Panc1 (cell line): Measurements from ENCODE around the gene IBA57. TPM values are rescaled to one million over a fixed set of nuclear protein-coding genes. Genes with fewer than 3 reads are reported as not detected.

Experiments
- ATAC-seq: fragments of 200-7000 bp; cut with Tn5 transposase; 2 replicates; pipeline ENCODE4 v1.9.1; 2020; ENCODE audit warnings: mild to moderate bottlenecking, moderate library complexity
- BruUV-seq: library from RNA; stranded (reverse); fragments of 400-500 nt; replicated peaks from 2 replicates; lab custom pipeline; 2021; lab: Mats Ljungman, UMichigan
- CTCF ChIA-PET: fragments of 300-600 bp; sonication (Branson Sonifier 250); formaldehyde crosslinking; loops from one replicate; lab custom pipeline; 2022; ENCODE audit warnings: antibody characterized with exemption; lab: Charles Lee
- POLR2A ChIA-PET: fragments of 300-600 bp; sonication (Branson Sonifier 250); formaldehyde crosslinking; loops from one replicate; lab custom pipeline; 2022; ENCODE audit warnings: antibody characterized with exemption; lab: Charles Lee
- DNase-seq: peaks from one replicate; pipeline ENCODE4 v3.0.0-alpha.2; 2010; ENCODE audit warnings: low read depth, low spot score
- H3K27ac ChIP-seq: 2 replicates; pipeline ENCODE4 v1.5.1; 2011; ENCODE audit warnings: mild to moderate bottlenecking, low read length, inconsistent platforms
- H3K27me3 ChIP-seq: fragments of 200-500 bp; sonication (Bioruptor generic); 2 replicates; pipeline ENCODE4 v1.6.0; 2014; ENCODE audit warnings: low read length, inconsistent platforms; ENCODE audit not compliant: control insufficient read depth, insufficient read depth
- H3K36me3 ChIP-seq: fragments of 200-500 bp; sonication (Bioruptor generic); 2 replicates; pipeline ENCODE4 v1.5.1; 2014; ENCODE audit warnings: inconsistent platforms, mild to moderate bottlenecking, low read length, moderate library complexity; ENCODE audit not compliant: control insufficient read depth, insufficient read depth
- H3K4me1 ChIP-seq: 2 replicates; pipeline ENCODE4 v1.5.1; 2011; ENCODE audit warnings: inconsistent platforms, mild to moderate bottlenecking, low read length, moderate library complexity; ENCODE audit not compliant: control insufficient read depth, insufficient read depth
- H3K4me3 ChIP-seq, 2 experiments: 2 replicates each; pipeline ENCODE4 v1.5.1; 2011 to 2012; ENCODE audit warnings: low read depth in 2 of 2, low read length in 2 of 2, mild to moderate bottlenecking in 2 of 2, inconsistent platforms in 1 of 2, moderate library complexity in 1 of 2
- H3K9me3 ChIP-seq: fragments of 200-500 bp; sonication (Bioruptor generic); 2 replicates; pipeline ENCODE4 v1.5.1; 2014; ENCODE audit warnings: low read depth, mild to moderate bottlenecking, inconsistent platforms, low read length, moderate library complexity; ENCODE audit not compliant: control insufficient read depth, insufficient read depth
- POLR2AphosphoS5 ChIP-seq: IDR thresholded peaks from 2 replicates; pipeline ENCODE4 v1.6.1; 2012; ENCODE audit warnings: mild to moderate bottlenecking, low read depth, low read length, moderate library complexity
- SIN3A ChIP-seq: IDR thresholded peaks from 2 replicates; pipeline ENCODE4 v1.6.1; 2012; ENCODE audit warnings: low read depth, mild to moderate bottlenecking, low read length, moderate library complexity, borderline replicate concordance; ENCODE audit not compliant: insufficient read depth
- TCF7L2 ChIP-seq: IDR thresholded peaks from 2 replicates; pipeline ENCODE4 v1.6.1; 2011; ENCODE audit warnings: mild to moderate bottlenecking, low read depth, low read length, inconsistent platforms
- in situ Hi-C: cut with HindIII; loops from 2 replicates; pipeline ENCODE4 v1.10.0; 2016; ENCODE audit warnings: low sequenced_read_pairs, low pct_unique_long_range_greater_than_20kb
- intact Hi-C: fragments of 100-400 bp; cut with micrococcal nuclease; formaldehyde crosslinking; loops from one replicate; pipeline ENCODE4 v1.10.0; 2022; ENCODE audit not compliant: unreplicated experiment
- total RNA-seq: library from RNA; stranded (reverse); gene quantifications from one replicate; pipeline ENCODE4 v1.2.1, GENCODE V29; 2021; ENCODE audit not compliant: unreplicated experiment
- TF ChIP-seq, protein P1 (sequence below), 2 experiments: IDR thresholded peaks; 2 replicates each; pipeline ENCODE4 v1.6.1; 2011 to 2012; ENCODE audit warnings: low read depth in 2 of 2, control low read depth in 1 of 2, low read length in 1 of 2, mild to moderate bottlenecking in 1 of 2, moderate library complexity in 1 of 2; ENCODE audit not compliant: insufficient read depth in 1 of 2
- TF ChIP-seq, protein P2 (sequence below): fragments of 450-650 bp; IDR thresholded peaks from 2 replicates; pipeline ENCODE4 v1.5.1; 2017; ENCODE audit warnings: mild to moderate bottlenecking

IBA57 gene
- total RNA-seq, 1 experiment from 2014 or later: 11.3 TPM

DNA sequence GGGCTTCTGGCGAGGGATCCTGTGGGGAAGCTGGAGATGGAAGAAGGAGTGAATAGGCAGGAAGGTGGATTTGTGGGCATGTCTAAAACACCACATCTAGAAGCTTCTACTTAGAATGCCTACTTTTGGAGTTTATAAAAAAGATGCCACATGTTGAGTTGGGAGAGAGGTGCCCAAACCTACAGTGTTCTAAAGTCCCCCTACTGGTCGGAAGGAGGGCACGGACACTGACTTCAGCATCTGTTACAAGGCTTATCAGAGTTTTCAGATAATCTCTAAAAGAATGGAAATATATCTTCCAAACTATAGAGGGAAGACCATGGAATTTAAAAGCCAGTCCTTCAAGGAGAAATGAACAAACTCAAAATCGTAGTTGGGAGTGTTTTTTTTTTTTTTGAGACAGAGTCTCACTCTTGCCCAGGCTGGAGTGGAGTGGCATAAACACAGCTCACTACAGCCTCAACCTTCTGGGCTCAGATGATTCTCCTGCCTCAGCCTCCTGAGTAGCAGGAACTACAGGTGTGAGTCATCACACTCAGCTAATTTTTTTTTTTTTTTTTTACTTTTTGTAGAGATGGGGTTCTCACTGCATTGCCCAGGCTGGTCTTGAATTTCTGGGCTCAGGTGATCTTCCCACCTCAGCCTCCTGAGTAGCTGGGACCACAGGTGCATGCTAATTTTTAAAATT, 14.8 kb downstream of the IBA57 start:
- ChIA-PET POLR2A (no interaction called here), CTCF (no interaction called here)
- H3K36me3 ChIP-seq: no peaks in the 10 kb centered on the region
- H3K9me3 ChIP-seq: no peaks in the 10 kb centered on the region
- intact Hi-C loops (no loop called here), in situ Hi-C loops (no loop called here)
- DNase-seq: no peak
- TF ChIP-seq, protein P1, sequence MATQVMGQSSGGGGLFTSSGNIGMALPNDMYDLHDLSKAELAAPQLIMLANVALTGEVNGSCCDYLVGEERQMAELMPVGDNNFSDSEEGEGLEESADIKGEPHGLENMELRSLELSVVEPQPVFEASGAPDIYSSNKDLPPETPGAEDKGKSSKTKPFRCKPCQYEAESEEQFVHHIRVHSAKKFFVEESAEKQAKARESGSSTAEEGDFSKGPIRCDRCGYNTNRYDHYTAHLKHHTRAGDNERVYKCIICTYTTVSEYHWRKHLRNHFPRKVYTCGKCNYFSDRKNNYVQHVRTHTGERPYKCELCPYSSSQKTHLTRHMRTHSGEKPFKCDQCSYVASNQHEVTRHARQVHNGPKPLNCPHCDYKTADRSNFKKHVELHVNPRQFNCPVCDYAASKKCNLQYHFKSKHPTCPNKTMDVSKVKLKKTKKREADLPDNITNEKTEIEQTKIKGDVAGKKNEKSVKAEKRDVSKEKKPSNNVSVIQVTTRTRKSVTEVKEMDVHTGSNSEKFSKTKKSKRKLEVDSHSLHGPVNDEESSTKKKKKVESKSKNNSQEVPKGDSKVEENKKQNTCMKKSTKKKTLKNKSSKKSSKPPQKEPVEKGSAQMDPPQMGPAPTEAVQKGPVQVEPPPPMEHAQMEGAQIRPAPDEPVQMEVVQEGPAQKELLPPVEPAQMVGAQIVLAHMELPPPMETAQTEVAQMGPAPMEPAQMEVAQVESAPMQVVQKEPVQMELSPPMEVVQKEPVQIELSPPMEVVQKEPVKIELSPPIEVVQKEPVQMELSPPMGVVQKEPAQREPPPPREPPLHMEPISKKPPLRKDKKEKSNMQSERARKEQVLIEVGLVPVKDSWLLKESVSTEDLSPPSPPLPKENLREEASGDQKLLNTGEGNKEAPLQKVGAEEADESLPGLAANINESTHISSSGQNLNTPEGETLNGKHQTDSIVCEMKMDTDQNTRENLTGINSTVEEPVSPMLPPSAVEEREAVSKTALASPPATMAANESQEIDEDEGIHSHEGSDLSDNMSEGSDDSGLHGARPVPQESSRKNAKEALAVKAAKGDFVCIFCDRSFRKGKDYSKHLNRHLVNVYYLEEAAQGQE (IDR thresholded peaks at IDR 0.05; ENCODE audit: insufficient read depth in 1 of 2, low read depth in 2 of 2, low read length in 1 of 2): no peak
- TF ChIP-seq SIN3A (no peak), POLR2AphosphoS5 (no peak), TCF7L2 (no peak)
- TF ChIP-seq, protein P2, sequence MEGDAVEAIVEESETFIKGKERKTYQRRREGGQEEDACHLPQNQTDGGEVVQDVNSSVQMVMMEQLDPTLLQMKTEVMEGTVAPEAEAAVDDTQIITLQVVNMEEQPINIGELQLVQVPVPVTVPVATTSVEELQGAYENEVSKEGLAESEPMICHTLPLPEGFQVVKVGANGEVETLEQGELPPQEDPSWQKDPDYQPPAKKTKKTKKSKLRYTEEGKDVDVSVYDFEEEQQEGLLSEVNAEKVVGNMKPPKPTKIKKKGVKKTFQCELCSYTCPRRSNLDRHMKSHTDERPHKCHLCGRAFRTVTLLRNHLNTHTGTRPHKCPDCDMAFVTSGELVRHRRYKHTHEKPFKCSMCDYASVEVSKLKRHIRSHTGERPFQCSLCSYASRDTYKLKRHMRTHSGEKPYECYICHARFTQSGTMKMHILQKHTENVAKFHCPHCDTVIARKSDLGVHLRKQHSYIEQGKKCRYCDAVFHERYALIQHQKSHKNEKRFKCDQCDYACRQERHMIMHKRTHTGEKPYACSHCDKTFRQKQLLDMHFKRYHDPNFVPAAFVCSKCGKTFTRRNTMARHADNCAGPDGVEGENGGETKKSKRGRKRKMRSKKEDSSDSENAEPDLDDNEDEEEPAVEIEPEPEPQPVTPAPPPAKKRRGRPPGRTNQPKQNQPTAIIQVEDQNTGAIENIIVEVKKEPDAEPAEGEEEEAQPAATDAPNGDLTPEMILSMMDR: no peak; the same call in 1 of the 2 replicates
- ATAC-seq: no peak
- H3K4me3 ChIP-seq: no peak overlapping the region
- H3K27me3 ChIP-seq: no peaks in the 10 kb centered on the region
- H3K27ac ChIP-seq: no peak overlapping the region
- BruUV-seq: no TSS peak
- no peaks in the 10 kb centered on the region for H3K4me1 ChIP-seq

DNA sequence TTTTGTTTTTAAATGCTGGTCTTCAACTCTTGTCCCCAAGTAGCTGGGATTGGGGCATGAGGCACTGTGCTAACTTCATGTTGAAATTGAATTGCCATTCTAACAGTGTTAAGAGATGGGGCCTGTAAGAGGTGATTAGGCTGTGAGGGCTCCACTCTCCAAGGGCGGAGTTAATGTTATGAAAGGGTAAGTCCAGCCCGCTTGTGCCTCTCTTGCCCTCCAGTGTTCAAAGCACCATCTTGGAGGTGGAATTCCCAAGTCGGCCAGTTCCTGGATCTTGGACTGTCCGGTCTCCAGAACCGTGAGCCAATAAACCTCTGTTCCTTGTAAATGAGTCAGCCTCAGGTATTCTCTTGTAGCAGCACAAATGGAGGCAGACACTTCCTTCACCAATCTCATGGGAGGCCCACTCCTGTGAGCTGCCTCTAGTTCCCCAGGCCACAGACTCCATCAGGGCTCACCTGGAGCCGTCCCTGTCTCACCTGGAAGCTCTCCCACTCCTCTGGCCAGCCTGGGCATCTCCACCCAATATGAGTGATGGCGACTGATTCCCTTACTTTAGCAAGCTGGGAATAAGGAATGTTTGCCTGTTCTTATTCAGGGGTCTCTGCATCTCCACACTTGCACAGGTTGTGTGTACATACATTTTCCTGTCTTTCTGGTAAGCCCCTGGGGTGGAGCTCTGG, 15.5 kb downstream of the IBA57 start:
- Histone ChIP-seq H3K4me1 (no peaks in the 10 kb centered on the region), H3K27ac (no peak overlapping the region), H3K27me3 (no peaks in the 10 kb centered on the region), H3K4me3 (no peak overlapping the region), H3K9me3 (no peaks in the 10 kb centered on the region), H3K36me3 (no peaks in the 10 kb centered on the region)
- TF ChIP-seq TCF7L2: no peak
- TF ChIP-seq, protein P2: no peak
- TF ChIP-seq POLR2AphosphoS5: no peak
- TF ChIP-seq, protein P1 (IDR thresholded peaks at IDR 0.05; ENCODE audit: insufficient read depth in 1 of 2, low read depth in 2 of 2, low read length in 1 of 2): no peak
- BruUV-seq: no TSS peak
- ChIA-PET POLR2A (no interaction called here), CTCF (no interaction called here)
- in situ Hi-C loops (no loop called here), intact Hi-C loops (no loop called here)
- DNase-seq (no peak), ATAC-seq (no peak)
